Parathyroid adenoma (tissue), 2 donors: ENCODE data around the gene ZNF385C.

Experiments
- H2AFZ ChIP-seq: fragments of 300-600 bp; sonication (generic); one replicate; pipeline ENCODE4 v1.7.0; 2017; ENCODE audit warnings: antibody characterized with exemption, mild to moderate bottlenecking
- H3K27ac ChIP-seq: fragments of 300-600 bp; sonication (generic); one replicate; pipeline ENCODE4 v1.7.0; 2017
- H3K27me3 ChIP-seq: fragments of 300-600 bp; sonication (generic); one replicate; pipeline ENCODE4 v1.7.0; 2017; ENCODE audit warnings: low read length; ENCODE audit not compliant: control insufficient read depth, insufficient read depth
- H3K36me3 ChIP-seq: fragments of 300-600 bp; sonication (generic); one replicate; pipeline ENCODE4 v1.7.0; 2017; ENCODE audit warnings: low read length; ENCODE audit not compliant: control insufficient read depth, insufficient read depth
- H3K4me1 ChIP-seq: fragments of 300-600 bp; sonication (generic); one replicate; pipeline ENCODE4 v1.7.0; 2017; ENCODE audit warnings: control low read depth
- H3K4me2 ChIP-seq: fragments of 300-600 bp; sonication (generic); one replicate; pipeline ENCODE4 v1.7.0; 2017; ENCODE audit warnings: low read length
- H3K4me3 ChIP-seq: fragments of 300-600 bp; sonication (generic); one replicate; pipeline ENCODE4 v1.7.0; 2017; ENCODE audit warnings: low read depth, low read length
- H3K79me2 ChIP-seq: fragments of 300-600 bp; sonication (generic); one replicate; pipeline ENCODE4 v1.7.0; 2017; ENCODE audit warnings: control low read depth
- H3K9ac ChIP-seq: fragments of 300-600 bp; sonication (generic); one replicate; pipeline ENCODE4 v1.7.0; 2017; ENCODE audit warnings: mild to moderate bottlenecking
- H3K9me3 ChIP-seq: fragments of 300-600 bp; sonication (generic); one replicate; pipeline ENCODE4 v1.7.0; 2017; ENCODE audit warnings: low read length; ENCODE audit not compliant: control insufficient read depth
- TF ChIP-seq, protein P1 (sequence below): fragments of 300-600 bp; sonication (generic); IDR thresholded peaks from one replicate; pipeline ENCODE4 v1.7.0; 2017; ENCODE audit warnings: antibody characterized with exemption, mild to moderate bottlenecking
- donor health status: primary hyperparathyroidism.

The ZNF385C gene

GRCh38 chr17:42065201-42065600 is 33.1 kb downstream of the ZNF385C start:
- H3K4me1 ChIP-seq = no peaks in the 10 kb centered on the region
- no peak overlapping the region for H3K27ac ChIP-seq
- H3K36me3 ChIP-seq = no peaks in the 10 kb centered on the region
- H3K9me3 ChIP-seq = no peaks in the 10 kb centered on the region
- no peak overlapping the region for H3K9ac ChIP-seq
- H3K27me3 ChIP-seq = no peaks in the 10 kb centered on the region
- no peaks in the 10 kb centered on the region for H3K79me2 ChIP-seq
- no peak overlapping the region for H2AFZ ChIP-seq
- no peak overlapping the region for H3K4me3 ChIP-seq
- H3K4me2 ChIP-seq = no peak overlapping the region
- TF ChIP-seq, protein P1, sequence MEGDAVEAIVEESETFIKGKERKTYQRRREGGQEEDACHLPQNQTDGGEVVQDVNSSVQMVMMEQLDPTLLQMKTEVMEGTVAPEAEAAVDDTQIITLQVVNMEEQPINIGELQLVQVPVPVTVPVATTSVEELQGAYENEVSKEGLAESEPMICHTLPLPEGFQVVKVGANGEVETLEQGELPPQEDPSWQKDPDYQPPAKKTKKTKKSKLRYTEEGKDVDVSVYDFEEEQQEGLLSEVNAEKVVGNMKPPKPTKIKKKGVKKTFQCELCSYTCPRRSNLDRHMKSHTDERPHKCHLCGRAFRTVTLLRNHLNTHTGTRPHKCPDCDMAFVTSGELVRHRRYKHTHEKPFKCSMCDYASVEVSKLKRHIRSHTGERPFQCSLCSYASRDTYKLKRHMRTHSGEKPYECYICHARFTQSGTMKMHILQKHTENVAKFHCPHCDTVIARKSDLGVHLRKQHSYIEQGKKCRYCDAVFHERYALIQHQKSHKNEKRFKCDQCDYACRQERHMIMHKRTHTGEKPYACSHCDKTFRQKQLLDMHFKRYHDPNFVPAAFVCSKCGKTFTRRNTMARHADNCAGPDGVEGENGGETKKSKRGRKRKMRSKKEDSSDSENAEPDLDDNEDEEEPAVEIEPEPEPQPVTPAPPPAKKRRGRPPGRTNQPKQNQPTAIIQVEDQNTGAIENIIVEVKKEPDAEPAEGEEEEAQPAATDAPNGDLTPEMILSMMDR = no peak

- Histone ChIP-seq H3K4me3 (no peak overlapping the region), H3K9me3 (no peaks in the 10 kb centered on the region), H3K36me3 (no peaks in the 10 kb centered on the region), H2AFZ (no peak overlapping the region), H3K79me2 (no peaks in the 10 kb centered on the region), H3K4me2 (no peak overlapping the region), H3K9ac (no peak overlapping the region), H3K27ac (no peak overlapping the region), H3K27me3 (no peaks in the 10 kb centered on the region), H3K4me1 (no peaks in the 10 kb centered on the region)
- TF ChIP-seq, protein P1 = no peak
Observed at GRCh38 chr17:42062681-42063080, 35.6 kb downstream of the ZNF385C start.

DNA sequence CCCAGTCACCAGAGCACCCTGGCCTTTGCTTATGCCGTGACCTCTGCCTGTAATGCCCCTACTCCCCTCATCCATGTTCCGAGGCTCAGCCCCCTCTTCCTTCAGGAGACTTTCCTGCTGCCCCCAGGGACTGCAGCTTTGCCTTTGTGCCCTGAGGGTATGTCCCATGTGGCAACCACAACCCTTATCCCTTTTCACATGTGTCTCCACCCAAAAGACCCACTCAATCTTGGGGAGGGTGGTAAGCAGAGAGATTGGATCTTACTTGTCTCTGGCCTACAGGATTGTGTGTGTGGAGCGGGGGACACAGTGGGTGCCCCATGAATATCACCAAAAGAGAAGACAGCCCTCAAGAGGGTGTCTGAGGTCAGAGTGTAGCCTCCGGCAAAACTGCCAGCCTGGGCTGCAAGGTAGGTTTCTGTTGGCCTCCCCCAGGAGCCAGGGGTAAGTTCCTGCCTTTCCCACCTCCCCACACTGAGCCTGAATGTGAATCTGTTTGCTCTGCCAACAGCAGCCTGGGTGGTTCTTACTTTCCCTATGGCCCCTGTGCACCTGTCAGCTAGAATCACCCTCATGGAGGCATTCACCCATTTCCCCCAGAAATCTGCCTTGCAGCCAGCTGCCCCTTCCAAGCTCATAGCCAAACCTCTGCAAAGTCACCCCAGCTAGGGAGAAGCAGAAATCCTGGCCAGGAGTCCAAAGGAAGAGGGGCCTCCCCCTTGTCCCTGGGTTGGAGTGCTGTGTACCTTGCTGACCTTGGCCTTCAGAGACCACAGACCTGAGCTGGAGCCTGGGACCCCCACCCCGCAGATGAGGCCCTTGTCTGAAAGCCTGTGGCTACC is 36.4 kb downstream of the ZNF385C start:
- H2AFZ ChIP-seq = no peak overlapping the region
- H3K27ac ChIP-seq = no peak overlapping the region
- H3K36me3 ChIP-seq = no peaks in the 10 kb centered on the region
- H3K79me2 ChIP-seq = no peaks in the 10 kb centered on the region
- TF ChIP-seq, protein P1 = no peak
- no peaks in the 10 kb centered on the region for H3K27me3 ChIP-seq
- no peak overlapping the region for H3K4me3 ChIP-seq
- no peak overlapping the region for H3K9ac ChIP-seq
- no peaks in the 10 kb centered on the region for H3K9me3 ChIP-seq
- H3K4me2 ChIP-seq = no peak overlapping the region
- no peaks in the 10 kb centered on the region for H3K4me1 ChIP-seq

GRCh38 chr17:42060231-42060630 is 38.0 kb downstream of the ZNF385C start:
- TF ChIP-seq, protein P1 = no peak
- Histone ChIP-seq H3K36me3 (no peaks in the 10 kb centered on the region), H3K9ac (no peak overlapping the region), H3K27me3 (no peaks in the 10 kb centered on the region), H3K4me1 (no peaks in the 10 kb centered on the region), H3K27ac (no peak overlapping the region), H2AFZ (no peak overlapping the region), H3K9me3 (no peaks in the 10 kb centered on the region), H3K4me3 (no peak overlapping the region), H3K79me2 (no peaks in the 10 kb centered on the region), H3K4me2 (no peak overlapping the region)

DNA sequence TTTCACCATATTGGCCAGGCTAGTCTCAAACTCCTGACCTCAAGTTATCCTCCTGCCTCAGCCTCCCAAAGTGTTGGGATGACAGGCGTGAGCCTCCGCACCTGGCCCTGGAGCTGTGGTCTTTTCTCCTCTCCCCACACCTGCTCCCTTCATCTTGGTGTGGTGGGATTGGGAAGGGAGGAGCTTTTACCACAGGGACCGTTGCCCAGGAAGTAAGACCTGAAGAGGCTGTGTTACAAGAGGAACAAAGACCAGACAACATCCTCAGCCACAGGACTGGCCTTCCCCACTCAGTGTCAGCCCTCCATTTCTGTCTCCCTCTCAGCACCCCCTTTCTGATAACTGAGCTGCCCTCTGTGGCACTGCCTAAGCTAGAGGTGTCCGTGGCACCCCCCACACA is 38.5 kb downstream of the ZNF385C start:
- Histone ChIP-seq H3K27ac (no peak overlapping the region), H3K36me3 (no peaks in the 10 kb centered on the region), H3K4me2 (no peak overlapping the region), H3K4me3 (no peak overlapping the region), H3K4me1 (no peaks in the 10 kb centered on the region), H3K9ac (no peak overlapping the region), H3K9me3 (no peaks in the 10 kb centered on the region), H3K27me3 (no peaks in the 10 kb centered on the region), H2AFZ (no peak overlapping the region), H3K79me2 (no peaks in the 10 kb centered on the region)
- TF ChIP-seq, protein P1 = no peak
